ENCODE data around the gene WDR3. TPM values are rescaled to one million over a fixed set of nuclear protein-coding genes. Genes with fewer than 3 reads are reported as not detected.

WDR3 gene
- total RNA-seq, 1 donor = 10.5 TPM

Other genes with a start within 250 kb of the WDR3 start
- 9.2 TPM for gene GDAP2, start 118 bp upstream of the WDR3 start, total RNA-seq